HG02870 (cell line): ENCODE results near the gene RNF144A.

Source experiments
- ATAC-seq: cut with Tn5 transposase; IDR thresholded peaks from one replicate; pipeline ENCODE4 v1.9.1; 2021; ENCODE audit warnings: mild to moderate bottlenecking, moderate library complexity; ENCODE audit not compliant: unreplicated experiment

The RNF144A gene

DNA sequence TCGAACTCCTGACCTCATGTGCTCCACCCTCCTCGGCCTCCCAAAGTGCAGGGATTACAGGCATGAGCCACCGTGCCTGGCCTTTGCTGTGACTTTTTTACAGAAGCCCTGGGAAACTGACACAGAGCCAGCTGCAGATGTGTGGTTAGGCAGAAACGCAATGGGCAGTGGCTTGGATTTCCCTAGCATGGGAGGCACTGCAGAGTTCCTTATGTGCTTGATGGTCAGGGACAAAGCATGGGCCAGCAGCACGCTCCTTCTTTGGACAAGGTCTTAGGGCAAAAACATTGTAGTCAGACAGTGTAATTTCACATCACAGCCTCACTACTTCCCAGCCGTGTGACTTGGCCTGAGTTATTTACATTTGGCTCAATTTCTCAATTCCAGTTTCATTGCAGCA, 153.9 kb downstream of the RNF144A start:
- no peak for ATAC-seq

DNA sequence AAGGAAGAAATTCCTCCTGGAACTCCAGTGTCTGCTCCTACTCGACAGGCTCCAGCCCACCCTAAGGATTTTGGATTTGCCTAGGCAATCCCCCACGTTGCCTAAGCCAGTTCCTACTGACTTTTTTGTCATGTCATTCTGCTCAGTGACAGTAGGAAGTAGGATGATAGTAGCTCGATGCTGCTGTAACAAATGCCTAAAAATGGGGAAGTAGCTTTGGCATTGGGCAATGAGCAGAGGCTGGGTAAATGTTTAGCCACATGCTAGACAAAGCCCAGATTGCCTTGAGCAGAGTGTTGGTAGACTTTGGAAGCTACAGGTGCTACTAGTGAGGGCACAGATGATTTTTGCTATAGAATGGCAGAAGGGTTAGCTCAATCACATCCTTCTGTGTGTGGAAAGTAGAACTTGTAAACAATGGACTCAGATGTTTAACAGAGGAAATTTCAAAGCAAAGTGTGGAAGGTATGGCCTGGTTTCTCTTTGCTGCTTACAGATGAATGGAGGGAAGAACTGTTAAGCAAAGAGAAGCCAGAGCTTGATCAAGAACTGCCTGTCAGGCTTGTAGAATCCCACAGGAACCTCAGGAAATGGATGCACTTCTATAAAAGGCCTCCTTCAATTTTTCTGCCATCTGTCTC, 154.8 kb downstream of the RNF144A start:
- ATAC-seq: no peak

DNA sequence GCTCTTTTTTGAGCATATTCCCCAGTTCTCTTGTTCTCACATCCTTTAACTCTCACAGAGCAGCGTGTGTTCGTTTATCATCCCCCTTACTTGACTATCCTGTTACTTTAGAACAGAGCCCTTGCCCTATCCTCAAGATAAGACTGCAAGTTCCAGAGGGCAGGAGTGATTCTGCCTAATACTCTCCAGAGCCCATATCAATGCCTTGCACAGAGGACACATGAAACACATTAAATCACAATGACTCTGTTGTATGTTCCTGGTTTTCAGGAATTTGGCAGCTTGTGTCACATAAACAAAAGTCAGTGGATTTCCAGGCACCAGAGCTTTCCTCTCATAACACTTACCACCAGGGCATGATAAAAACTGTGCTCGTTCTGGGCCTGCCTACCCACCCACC, 156.7 kb downstream of the RNF144A start:
- ATAC-seq: no peak

DNA sequence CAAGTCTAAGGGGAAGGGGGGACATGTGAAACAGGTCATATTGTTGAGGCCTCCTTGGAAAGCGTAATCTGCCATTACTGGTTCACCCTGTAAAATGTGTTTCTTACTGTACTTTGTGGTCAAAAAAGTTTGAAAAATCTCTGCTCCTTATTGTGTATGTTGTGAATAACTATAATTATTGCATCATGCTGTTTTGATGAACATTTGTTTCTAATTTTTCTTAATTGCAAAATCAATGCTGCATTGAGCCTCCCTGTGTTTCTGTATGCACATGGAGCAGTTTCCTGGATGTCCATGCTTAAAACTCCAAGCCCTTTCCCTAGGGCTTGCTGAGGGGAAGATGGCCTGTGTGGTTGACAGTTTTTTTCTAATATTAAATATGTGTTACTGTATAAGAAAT, 158.6 kb downstream of the RNF144A start:
- ATAC-seq: no peak

DNA sequence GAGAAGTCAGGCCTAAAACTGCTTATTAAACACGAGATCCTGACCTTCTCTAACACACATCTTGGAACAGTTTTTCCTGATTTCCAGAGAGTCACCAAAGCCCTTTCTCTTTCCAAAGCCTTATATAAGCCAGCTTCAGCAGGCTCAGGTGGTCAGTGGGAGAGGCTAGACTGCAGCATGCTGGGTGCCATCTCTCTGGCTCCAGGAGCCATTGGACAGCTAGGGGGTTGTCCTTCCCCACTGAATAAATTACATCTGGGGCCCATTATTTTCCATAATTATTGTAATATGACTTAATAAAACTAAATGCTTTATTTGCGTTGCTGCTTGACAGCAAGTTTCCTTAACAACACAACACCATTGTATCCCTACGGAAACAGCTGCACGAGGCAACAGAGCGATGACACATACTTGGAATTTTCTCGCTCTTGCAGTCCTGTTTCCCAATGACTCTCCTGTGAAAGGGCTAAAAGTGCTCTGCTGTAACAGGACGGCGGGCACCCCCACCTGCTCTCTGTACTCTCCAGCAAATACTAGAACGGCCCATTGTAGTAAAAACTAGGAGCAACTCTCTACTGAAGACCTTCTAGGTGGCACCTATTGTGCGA, 160.6 kb downstream of the RNF144A start:
- ATAC-seq: no peak

DNA sequence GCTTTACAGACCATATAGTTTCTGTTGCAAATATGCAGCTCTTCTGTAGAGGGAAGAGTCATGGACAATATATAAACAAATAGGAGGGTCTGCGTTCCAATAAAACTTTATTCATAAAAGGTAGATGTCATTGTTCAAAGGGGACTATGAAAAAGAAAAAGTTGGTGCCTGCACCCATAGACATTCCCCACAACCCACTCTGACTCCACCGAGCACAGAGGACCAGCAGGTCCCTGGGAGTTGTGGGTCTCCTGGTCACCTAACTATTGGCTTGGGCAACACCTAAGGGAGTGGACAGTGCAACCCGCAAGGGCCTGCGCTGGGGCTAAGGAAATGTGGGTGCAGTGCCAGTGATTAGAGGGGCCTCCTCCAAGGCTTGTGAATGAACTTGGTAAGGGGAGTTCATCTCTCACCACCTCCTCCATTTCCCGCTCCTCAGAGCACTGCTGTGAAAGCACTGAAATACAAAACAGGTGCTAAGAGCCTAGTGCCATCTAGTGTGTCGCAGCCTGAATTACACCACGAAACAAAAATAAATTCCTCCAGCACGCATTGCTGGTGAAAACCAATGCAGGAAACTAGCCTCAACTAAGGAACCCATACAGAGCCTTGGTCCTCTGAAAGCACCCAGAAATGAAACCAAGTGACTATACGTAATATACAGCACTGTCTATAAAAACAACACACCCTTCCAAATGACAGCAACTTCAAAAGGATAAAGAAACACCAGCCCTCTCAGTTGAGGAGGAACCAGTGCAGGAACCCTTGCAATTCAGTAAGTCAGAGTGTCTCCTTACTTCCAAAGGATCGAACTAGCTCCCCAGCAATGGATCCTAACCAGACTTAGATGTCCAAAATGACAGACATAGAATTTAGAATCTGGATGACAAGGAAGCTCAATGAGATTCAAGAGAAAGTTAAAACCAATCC, 166.6 kb downstream of the RNF144A start:
- no peak for ATAC-seq

DNA sequence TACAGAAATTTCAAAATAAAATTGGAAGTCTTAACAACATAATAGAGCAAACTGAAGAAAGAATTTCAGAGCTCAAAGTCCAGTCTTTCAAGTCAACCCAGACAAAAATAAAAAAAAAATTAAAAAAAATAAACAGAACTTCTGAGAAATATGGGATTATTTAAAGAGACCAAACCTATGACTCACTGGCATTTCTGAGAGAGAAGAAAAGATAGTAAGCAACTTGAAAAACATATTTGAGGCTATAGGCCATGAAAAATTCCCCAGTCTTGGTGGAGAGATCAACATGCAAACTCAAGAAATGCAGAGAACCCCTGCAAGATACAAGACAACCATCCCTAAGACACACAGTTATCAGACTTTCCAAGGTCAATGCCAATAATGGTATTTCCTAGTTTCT, 167.4 kb downstream of the RNF144A start:
- ATAC-seq: no peak

DNA sequence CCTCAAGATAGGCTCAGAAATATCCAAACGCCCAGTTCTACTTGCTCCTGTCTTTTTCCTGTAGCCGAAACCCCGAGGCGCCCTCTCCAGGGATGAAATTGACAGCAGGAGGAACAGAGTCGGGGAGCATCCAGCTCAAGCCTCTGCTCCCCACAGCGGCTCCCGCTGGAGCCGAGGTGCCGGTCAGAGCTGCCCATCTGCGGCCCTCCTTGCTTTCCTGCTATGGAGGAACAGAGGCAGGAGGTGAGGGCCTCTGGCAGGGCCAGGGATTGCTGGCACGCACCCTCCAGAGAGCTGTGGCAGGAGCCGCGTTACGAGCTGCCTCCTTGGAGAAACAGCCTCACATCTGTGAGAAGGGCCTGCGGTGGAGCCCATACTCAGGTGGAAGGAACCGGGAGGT, 172.1 kb downstream of the RNF144A start:
- no peak for ATAC-seq

DNA sequence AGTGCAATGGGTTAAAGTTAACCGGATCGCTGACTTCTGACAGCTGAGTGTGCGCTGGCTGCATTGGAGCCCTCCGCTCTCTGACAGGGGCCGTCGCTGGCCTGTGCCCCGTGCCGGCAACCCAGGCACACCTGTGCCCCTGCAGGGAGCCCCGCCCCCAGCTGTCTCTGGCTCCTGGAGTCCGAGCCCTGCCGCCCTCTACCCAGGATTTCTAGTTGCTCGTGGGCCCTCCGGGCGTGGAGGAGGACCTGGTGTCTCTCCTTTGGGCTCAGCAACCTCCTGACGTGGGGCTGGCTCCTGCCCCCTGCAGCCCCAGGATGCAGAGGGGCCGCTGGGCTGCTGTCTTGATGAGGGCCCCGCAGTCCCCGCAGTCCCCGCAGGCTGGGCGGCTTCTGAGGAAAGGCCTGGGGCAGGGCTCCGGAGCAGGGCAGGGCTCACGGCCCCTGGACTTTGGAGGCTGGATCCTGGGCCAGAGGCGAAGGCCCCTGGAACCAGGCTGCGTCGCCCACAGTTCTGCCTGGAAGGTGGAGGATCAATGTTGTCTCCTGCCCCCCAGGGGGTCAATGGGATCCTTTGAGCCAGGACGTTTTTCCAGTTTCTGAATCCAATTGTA, 172.8 kb downstream of the RNF144A start:
- ATAC-seq: no peak

DNA sequence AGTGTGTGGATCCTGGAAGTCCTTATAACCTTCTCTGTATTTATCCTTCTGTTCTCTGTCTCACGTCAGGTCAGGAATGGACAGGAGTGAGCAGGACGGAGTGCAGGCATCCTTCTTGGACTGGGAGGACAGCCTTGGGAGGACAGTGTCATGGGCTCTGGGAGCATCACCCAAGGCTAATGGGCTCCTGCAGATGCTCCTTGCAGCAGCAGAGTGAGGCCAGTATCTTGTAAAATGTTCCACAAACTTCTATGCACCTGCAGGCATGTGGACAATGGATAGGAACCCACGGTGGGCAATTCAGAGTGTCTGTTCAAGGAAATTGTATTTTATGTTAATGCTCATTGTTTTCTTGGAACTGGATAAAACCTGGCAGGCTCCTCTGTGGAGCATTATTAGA, 176.2 kb downstream of the RNF144A start:
- ATAC-seq: no peak
